A549 (cell line): ENCODE data around the gene CMIP. TPM values are rescaled to one million over a fixed set of nuclear protein-coding genes. Genes with fewer than 3 reads are reported as not detected.
"Not testable (repeated sequence)": the region's sequence is repeated elsewhere in the genome, so short reads cannot be mapped to it uniquely, and the experiment has no call there.

ENCODE experiments used
- ATAC-seq, 2 experiments: fragments of 200-7000 bp in 1 of 2; fragments of >200 bp in 1 of 2; cut with Nextera tagmentation in 1 of 2; cut with Tn5 transposase in 1 of 2; 3 replicates each; pipeline versions ENCODE4 v1.8.0 to v1.9.1; 2018 to 2020; ENCODE audit warnings: mild to moderate bottlenecking in 1 of 2, moderate library complexity in 1 of 2
- CTCF ChIA-PET: fragments of 300-600 bp; sonication (Branson Sonifier 250); formaldehyde crosslinking; extraction: SDS; loops from one replicate; lab custom pipeline; 2021; ENCODE audit warnings: antibody characterized with exemption, inconsistent platforms; lab: Yijun Ruan, JAX
- POLR2A ChIA-PET: fragments of 350-600 bp; formaldehyde crosslinking; extraction: SDS; loops from one replicate; lab custom pipeline; 2021; ENCODE audit warnings: antibody characterized with exemption, inconsistent platforms; lab: Yijun Ruan, JAX
- DNase-seq, 2 experiments: peaks; one replicate each; pipeline versions ENCODE4 v3.0.0 to v3.0.0-alpha.2; 2011 to 2016; ENCODE audit warnings: low read depth in 1 of 2, low spot score in 1 of 2
- FAIRE-seq: peaks from 2 replicates; lab custom pipeline; 2011; peaks lifted over from hg19 to GRCh38; lab: Jason Lieb, UNC
- H3K27ac ChIP-seq, 2 experiments: fragments of >200 bp; sonication (Bioruptor Twin); formaldehyde crosslinking; 3 replicates each; pipeline ENCODE4 v1.5.1; 2016 to 2017
- H3K4me1 ChIP-seq: fragments of >200 bp; sonication (Bioruptor Twin); formaldehyde crosslinking; 3 replicates; pipeline ENCODE4 v1.6.1; 2016
- H3K4me2 ChIP-seq: fragments of >200 bp; sonication (Bioruptor Twin); formaldehyde crosslinking; 3 replicates; pipeline ENCODE4 v1.6.1; 2016
- H3K4me3 ChIP-seq: fragments of >200 bp; sonication (Bioruptor Twin); formaldehyde crosslinking; 3 replicates; pipeline ENCODE4 v1.5.1; 2016
- H3K9me3 ChIP-seq: fragments of >200 bp; sonication (Bioruptor Twin); formaldehyde crosslinking; 3 replicates; pipeline ENCODE4 v1.6.1; 2016
- CBX2 ChIP-seq: fragments of 200-600 bp; sonication (generic); IDR thresholded peaks from 2 replicates; pipeline ENCODE4 v1.6.1; 2016; ENCODE audit warnings: low read depth, mild to moderate bottlenecking, borderline replicate concordance
- CBX8 ChIP-seq: fragments of 200-600 bp; sonication (generic); IDR thresholded peaks from 2 replicates; pipeline ENCODE4 v1.6.1; 2016
- CHD2 ChIP-seq: fragments of 150-350 bp; IDR thresholded peaks from 2 replicates; pipeline ENCODE4 v1.6.1; 2014; ENCODE audit warnings: low read length; ENCODE audit not compliant: partially characterized antibody
- CHD4 ChIP-seq: fragments of 200-600 bp; sonication (generic); IDR thresholded peaks from 2 replicates; pipeline ENCODE4 v1.6.1; 2016; ENCODE audit warnings: antibody characterized with exemption, mild to moderate bottlenecking, borderline replicate concordance
- CTCF ChIP-seq: fragments of >200 bp; sonication (Bioruptor Twin); formaldehyde crosslinking; IDR thresholded peaks from 3 replicates; pipeline ENCODE4 v1.5.1; 2016
- EHMT2 ChIP-seq: fragments of 200-600 bp; sonication (generic); IDR thresholded peaks from 2 replicates; pipeline ENCODE4 v1.6.1; 2016; ENCODE audit warnings: antibody characterized with exemption, low read depth, mild to moderate bottlenecking, moderate library complexity
- FOSL2 ChIP-seq, 2 experiments: fragments of 450-650 bp in 1 of 2; fragments of >200 bp in 1 of 2; sonication (Bioruptor Twin) in 1 of 2; formaldehyde crosslinking; IDR thresholded peaks; 2 replicates each; pipeline versions ENCODE4 v1.5.0 to v1.6.1; 2016 to 2020; ENCODE audit warnings: mild to moderate bottlenecking in 1 of 2, moderate library complexity in 1 of 2
- FOXS1 ChIP-seq: fragments of 250-450 bp; sonication (Bioruptor Pico); IDR thresholded peaks from 2 replicates; pipeline ENCODE4 v1.5.0; 2020; ENCODE audit warnings: mild to moderate bottlenecking, moderate library complexity
- HDAC2 ChIP-seq: fragments of 200-600 bp; sonication (generic); IDR thresholded peaks from 2 replicates; pipeline ENCODE4 v1.6.1; 2016
- HEYL ChIP-seq: fragments of 250-450 bp; sonication (Bioruptor Pico); IDR thresholded peaks from 2 replicates; pipeline ENCODE4 v1.8.0; 2021; ENCODE audit warnings: mild to moderate bottlenecking, moderate library complexity
- HOXA7 ChIP-seq: fragments of 250-450 bp; sonication (Bioruptor Pico); IDR thresholded peaks from 2 replicates; pipeline ENCODE4 v1.5.0; 2020; ENCODE audit warnings: mild to moderate bottlenecking, moderate library complexity
- MAX ChIP-seq: IDR thresholded peaks from 2 replicates; pipeline ENCODE4 v1.6.1; 2012
- MYC ChIP-seq: IDR thresholded peaks from 2 replicates; pipeline ENCODE4 v1.6.1; 2012; ENCODE audit warnings: mild to moderate bottlenecking, inconsistent platforms, low read length, improper control_type of control experiment, borderline replicate concordance
- NFE2L2 ChIP-seq: fragments of 150-350 bp; conservative IDR thresholded peaks from 2 replicates; pipeline ENCODE4 v1.6.1; 2014; ENCODE audit warnings: low read length
- NR3C1 ChIP-seq: fragments of >200 bp; sonication (Bioruptor Twin); formaldehyde crosslinking; IDR thresholded peaks from 3 replicates; pipeline ENCODE4 v1.6.1; 2017
- PBX3 ChIP-seq: IDR thresholded peaks from 2 replicates; pipeline ENCODE4 v1.6.1; 2012
- POLR2A ChIP-seq: IDR thresholded peaks from 2 replicates; pipeline ENCODE4 v1.6.1; 2012; ENCODE audit warnings: mild to moderate bottlenecking, low read length
- RFX5 ChIP-seq: fragments of 450-650 bp; IDR thresholded peaks from 2 replicates; pipeline ENCODE4 v1.7.1; 2014; ENCODE audit warnings: antibody characterized with exemption, mild to moderate bottlenecking, moderate library complexity
- TFCP2L1 ChIP-seq: fragments of 250-450 bp; sonication (Bioruptor Pico); IDR thresholded peaks from 2 replicates; pipeline ENCODE4 v1.5.0; 2021; ENCODE audit warnings: mild to moderate bottlenecking
- ZNF302 ChIP-seq: fragments of 250-450 bp; sonication (Bioruptor Pico); IDR thresholded peaks from 2 replicates; pipeline ENCODE4 v1.9.0; 2021; ENCODE audit warnings: inconsistent platforms, mild to moderate bottlenecking, moderate library complexity
- WGBS: methylation state at CpG from one replicate; pipeline ENCODE4 v1.1.6; 2017; ENCODE audit errors: missing lambda C conversion rate; 5-methylcytosine and 5-hydroxymethylcytosine counted together
- polyA plus RNA-seq, 4 experiments: library from polyadenylated mRNA; depleted of rRNA in 3 of 4; stranded (reverse); fragments of >200 nt; fragmentation: RNase III in 1 of 4; extraction: RNeasy Plus Mini Kit Qiagen cat#74134 plus additional on column Dnase treatment in 1 of 4; gene quantifications; 2 replicates in 3 of 4; 3 replicates in 1 of 4; pipeline ENCODE4 v1.2.3, GENCODE V29; 2011 to 2017

CMIP gene
- polyA plus RNA-seq, 2 of the 4 experiments (the other 2 are of a cell fraction), result 21.6 to 125 TPM

- peak overlapping the region in 1 of 2 experiments; percentile 19; a peak in 1 of 6 replicates for H3K27ac ChIP-seq
- H3K4me1 ChIP-seq, result 0 out of 3 replicates have a peak, but pooled peaks cover under 1% of the 10 kb centered on the region
- H3K4me2 ChIP-seq, result no peak overlapping the region
- H3K9me3 ChIP-seq, result no peaks in the 10 kb centered on the region
- TF ChIP-seq POLR2A, result no peak
- no peak for TF ChIP-seq RFX5
- no peak for TF ChIP-seq MAX
- no peak for TF ChIP-seq HOXA7 (CRISPR knock-in tag)
- 83% methylated on average over 7 of the region's 7 CpGs for WGBS
- ATAC-seq (no peak; a peak in 1 of 6 replicates), DNase-seq (no peak), FAIRE-seq (no peak)
- H3K4me3 ChIP-seq, result no peak overlapping the region
- ChIA-PET POLR2A (no interaction called here), CTCF (interaction anchor here (0.6 to 2.0 kb wide), 3 partner anchors 9 to 47 kb away, joined by 3 to 16 read pairs (median 3); no protein-coding TSS in a partner anchor)
These were observed 243.6 kb downstream of the CMIP start for GRCh38 chr16:81688182-81688581.

- 62% methylated on average over 5 of the region's 5 CpGs for WGBS
- FAIRE-seq, H3K4me1 ChIP-seq, H3K9me3 ChIP-seq, H3K27ac ChIP-seq, H3K4me2 ChIP-seq, ATAC-seq, POLR2A ChIA-PET, DNase-seq, H3K4me3 ChIP-seq: not testable (repeated sequence)
- CTCF ChIA-PET, result interaction anchor here (2.0 kb wide), 1 partner anchor 8 kb away, joined by 16 read pairs; no protein-coding TSS in a partner anchor
These were observed 244.2 kb downstream of the CMIP start for GRCh38 chr16:81688839-81689238.

GRCh38 chr16:81692021-81692420, 247.4 kb downstream of the CMIP start:
- ChIA-PET POLR2A (no interaction called here), CTCF (interaction anchor here (1.0 to 2.7 kb wide), 5 partner anchors 12 to 289 kb away, joined by 3 to 7 read pairs (median 4); no protein-coding TSS in a partner anchor)
- Histone ChIP-seq H3K9me3 (no peaks in the 10 kb centered on the region), H3K4me1 (peaks cover 31% of the 10 kb centered on the region; the same call in 2 of the 3 replicates), H3K4me3 (no peak overlapping the region), H3K27ac (no peak overlapping the region), H3K4me2 (no peak overlapping the region)
- FAIRE-seq (no peak), ATAC-seq (no peak), DNase-seq (no peak)
- TF ChIP-seq NR3C1, result no peak
- TF ChIP-seq NFE2L2, result no peak
- TF ChIP-seq FOXS1 (CRISPR knock-in tag), result no peak
- no peak for TF ChIP-seq CTCF
- TF ChIP-seq RFX5, result no peak
- TF ChIP-seq CBX2, result no peak
- TF ChIP-seq HDAC2, result no peak
- TF ChIP-seq MYC, result no peak
- no peak for TF ChIP-seq POLR2A
- no peak for TF ChIP-seq EHMT2
- WGBS, result 96% methylated on average over 16 of the region's 16 CpGs

GRCh38 chr16:81692571-81692970, 248.0 kb downstream of the CMIP start:
- Histone ChIP-seq H3K4me2 (no peak overlapping the region), H3K4me3 (no peak overlapping the region), H3K9me3 (no peaks in the 10 kb centered on the region), H3K27ac (peak overlapping the region in 1 of 2 experiments; percentile 75; a peak in 1 of 6 replicates), H3K4me1 (peaks cover 34% of the 10 kb centered on the region; the same call in 2 of the 3 replicates)
- TF ChIP-seq CHD2 (no peak), CBX8 (no peak), CHD4 (no peak), TFCP2L1 (CRISPR knock-in tag) (no peak), ZNF302 (CRISPR knock-in tag) (no peak), FOSL2 (IDR thresholded peaks at IDR 0.05) (no peak), FOSL2 (CRISPR knock-in tag; IDR thresholded peaks at IDR 0.05) (no peak), PBX3 (no peak), HEYL (CRISPR knock-in tag) (no peak)
- DNase-seq, result no peak
- POLR2A ChIA-PET, result no interaction called here
- CTCF ChIA-PET, result interaction anchor here (1.0 to 2.7 kb wide), 5 partner anchors 9 to 69 kb away, joined by 3 to 7 read pairs (median 4); no protein-coding TSS in a partner anchor
- no peak for FAIRE-seq
- 95% methylated on average over 15 of the region's 15 CpGs for WGBS
- no peak for ATAC-seq
